HepG2 (cell line): ENCODE data around the gene DLG5. TPM values are rescaled to one million over a fixed set of nuclear protein-coding genes. Genes with fewer than 3 reads are reported as not detected.

Experiments
- ATF7-NPFF ChIP-seq: sonication (generic); formaldehyde crosslinking; IDR thresholded peaks from 2 replicates; pipeline ENCODE4 v1.8.1; 2023; ENCODE audit warnings: mild to moderate bottlenecking, low read depth, missing genetic modification reagents, moderate library complexity
- CREM ChIP-seq, 2 experiments: sonication (generic) in 1 of 2; formaldehyde crosslinking in 1 of 2; IDR thresholded peaks; 2 replicates each; pipeline versions ENCODE4 v1.4.0 to v1.6.1; 2016 to 2020; ENCODE audit warnings: antibody characterized with exemption in 1 of 2, mild to moderate bottlenecking in 1 of 2, missing genetic modification reagents in 1 of 2
- EP300 ChIP-seq, 3 experiments: sonication (generic) in 1 of 3; formaldehyde crosslinking in 1 of 3; IDR thresholded peaks; 2 replicates each; pipeline versions ENCODE4 v1.5.1 to v1.6.1; 2011 to 2020; ENCODE audit warnings: low read depth in 2 of 3, low read length in 2 of 3, borderline replicate concordance in 1 of 3, improper control_type of control experiment in 1 of 3, mild to moderate bottlenecking in 1 of 3, missing genetic modification reagents in 1 of 3, moderate library complexity in 1 of 3
- FIP1L1 ChIP-seq: fragments of 200-400 bp; formaldehyde crosslinking; IDR thresholded peaks from 2 replicates; pipeline ENCODE4 v1.6.1; 2018; ENCODE audit warnings: low read depth, mild to moderate bottlenecking, low read length, moderate library complexity, borderline replicate concordance; ENCODE audit not compliant: insufficient read depth
- HDAC6 ChIP-seq: fragments of 200-600 bp; sonication (generic); IDR thresholded peaks from 2 replicates; pipeline ENCODE4 v1.7.0; 2017; ENCODE audit warnings: mild to moderate bottlenecking, antibody characterized with exemption, low read length, low read depth
- KDM6A ChIP-seq: IDR thresholded peaks from 2 replicates; pipeline ENCODE4 v1.6.1; 2016; ENCODE audit warnings: low read depth
- KLF9 ChIP-seq: IDR thresholded peaks from 2 replicates; pipeline ENCODE4 v1.6.1; 2016; ENCODE audit warnings: low read depth
- NFRKB ChIP-seq: fragments of 450-650 bp; IDR thresholded peaks from 2 replicates; pipeline ENCODE4 v1.6.1; 2017
- SMAD3 ChIP-seq: sonication (generic); formaldehyde crosslinking; IDR thresholded peaks from 2 replicates; pipeline ENCODE4 v1.4.0; 2020; ENCODE audit warnings: missing genetic modification reagents
- STAG1 ChIP-seq: sonication (generic); formaldehyde crosslinking; IDR thresholded peaks from 2 replicates; pipeline ENCODE4 v1.4.0; 2020; ENCODE audit warnings: missing genetic modification reagents
- TCF7L2 ChIP-seq: IDR thresholded peaks from 2 replicates; pipeline ENCODE4 v1.6.1; 2011; ENCODE audit warnings: mild to moderate bottlenecking, low read depth, low read length, moderate library complexity
- ZBTB42 ChIP-seq: sonication (generic); formaldehyde crosslinking; IDR thresholded peaks from 2 replicates; pipeline ENCODE4 v1.5.0; 2020; ENCODE audit warnings: mild to moderate bottlenecking, missing genetic modification reagents
- ZFP41 ChIP-seq: sonication (generic); formaldehyde crosslinking; IDR thresholded peaks from 2 replicates; pipeline ENCODE4 v1.4.0; 2020; ENCODE audit warnings: mild to moderate bottlenecking, missing genetic modification reagents, borderline replicate concordance
- ZNF136 ChIP-seq: sonication (generic); formaldehyde crosslinking; IDR thresholded peaks from 2 replicates; pipeline ENCODE4 v1.8.1; 2022; ENCODE audit warnings: low read depth, mild to moderate bottlenecking, moderate library complexity, missing genetic modification reagents
- ZNF138 ChIP-seq: sonication (generic); formaldehyde crosslinking; IDR thresholded peaks from 2 replicates; pipeline ENCODE4 v1.5.0; 2020; ENCODE audit warnings: mild to moderate bottlenecking, low read depth, missing genetic modification reagents
- ZNF160 ChIP-seq: sonication (generic); formaldehyde crosslinking; IDR thresholded peaks from 2 replicates; pipeline ENCODE4 v1.8.0; 2022; ENCODE audit warnings: mild to moderate bottlenecking, inconsistent platforms, missing genetic modification reagents
- ZNF253 ChIP-seq: sonication (generic); formaldehyde crosslinking; IDR thresholded peaks from 2 replicates; pipeline ENCODE4 v1.8.0; 2022; ENCODE audit warnings: mild to moderate bottlenecking, missing genetic modification reagents, borderline replicate concordance
- ZNF607 ChIP-seq: sonication (generic); formaldehyde crosslinking; IDR thresholded peaks from 2 replicates; pipeline ENCODE4 v1.5.1; 2020; ENCODE audit warnings: missing genetic modification reagents, mild to moderate bottlenecking, borderline replicate concordance
- ZNF746 ChIP-seq: sonication (generic); formaldehyde crosslinking; IDR thresholded peaks from 2 replicates; pipeline ENCODE4 v1.8.0; 2022; ENCODE audit warnings: mild to moderate bottlenecking, missing genetic modification reagents
- polyA plus RNA-seq, 8 experiments: library from polyadenylated mRNA; depleted of rRNA in 3 of 8; stranded (reverse) in 7 of 8; unstranded in 1 of 8; fragments of >200 nt; fragmentation: Illumina TruSeq in 4 of 8; extraction: Trizol in 4 of 8; gene quantifications; 2 replicates each; pipeline versions ENCODE4 v1.2.1 to v1.2.3, GENCODE V29; 2011 to 2016; ENCODE audit warnings: low read depth in 4 of 8, missing spikeins in 1 of 8, mixed read lengths in 1 of 8; ENCODE audit not compliant: insufficient read depth in 1 of 8
- total RNA-seq, 5 experiments: library from RNA; depleted of rRNA; stranded (reverse); fragments of >200 nt; fragmentation: Illumina TruSeq; extraction: Trizol; gene quantifications; 2 replicates each; pipeline ENCODE4 v1.2.3, GENCODE V29; 2016; ENCODE audit warnings: low read depth in 1 of 5
- TF ChIP-seq, protein P1 (sequence below): sonication (generic); formaldehyde crosslinking; IDR thresholded peaks from 2 replicates; pipeline ENCODE4 v1.4.0; 2020; ENCODE audit warnings: missing genetic modification reagents
- TF ChIP-seq, protein P2 (sequence below): sonication (generic); formaldehyde crosslinking; IDR thresholded peaks from 2 replicates; pipeline ENCODE4 v1.4.0; 2020; ENCODE audit warnings: mild to moderate bottlenecking, missing genetic modification reagents
- TF ChIP-seq, protein P3 (sequence below): sonication (generic); formaldehyde crosslinking; conservative IDR thresholded peaks from 2 replicates; pipeline ENCODE4 v1.8.0; 2022; ENCODE audit warnings: mild to moderate bottlenecking, moderate library complexity, missing genetic modification reagents
- TF ChIP-seq, protein P4 (sequence below): sonication (generic); formaldehyde crosslinking; IDR thresholded peaks from 2 replicates; pipeline ENCODE4 v1.4.0; 2020; ENCODE audit warnings: missing genetic modification reagents

DLG5 gene
- total and polyA plus RNA-seq, 2 of the 13 experiments (the other 11 are each of a cell fraction or from before 2014, with no cell fraction given) = 15.5 to 18.2 TPM

DNA sequence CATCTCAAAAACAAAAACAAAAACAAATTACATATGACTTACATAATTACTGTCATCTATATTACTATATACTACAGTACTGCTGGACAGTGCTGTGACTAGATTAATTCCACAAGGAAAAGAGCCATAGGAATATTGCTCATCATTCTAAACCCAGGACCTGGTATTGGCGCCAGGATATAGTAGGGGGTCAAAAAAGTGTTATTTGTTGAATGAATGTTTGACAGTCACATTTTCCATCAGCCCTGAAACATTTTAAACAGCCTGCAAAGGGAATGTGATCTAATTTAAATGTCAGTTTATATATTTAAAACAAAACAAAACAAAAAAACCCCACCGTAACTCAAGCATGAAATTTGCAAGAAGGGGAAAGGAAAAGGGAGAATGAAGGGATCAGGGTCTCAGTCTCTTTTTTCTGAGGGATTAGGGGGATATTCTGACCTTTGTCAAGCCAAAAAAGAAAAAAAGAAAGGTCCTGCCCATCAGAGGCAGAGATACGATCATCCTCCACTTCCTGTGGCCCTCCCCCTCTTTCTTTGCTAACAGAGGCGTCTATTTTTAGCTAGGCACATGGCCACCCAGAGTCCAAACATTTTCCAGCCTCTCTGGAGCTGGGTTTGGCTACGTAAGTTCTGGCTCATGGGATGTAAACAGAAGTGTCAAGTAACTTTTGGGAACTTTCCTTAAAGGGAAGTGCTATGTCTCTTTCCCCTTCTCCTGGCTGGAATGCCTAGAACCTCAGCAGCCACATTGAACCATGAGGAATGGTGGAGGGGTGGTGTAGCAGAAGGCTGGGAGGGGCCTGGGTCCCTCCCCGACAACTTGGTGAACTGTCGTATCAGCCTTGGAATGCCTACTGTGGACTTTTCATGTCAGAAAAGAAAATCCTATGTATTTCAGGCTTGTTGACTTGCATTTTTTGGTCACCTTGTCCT is 44.6 kb upstream of the DLG5 start (continued):
- TF ChIP-seq ZNF746 (CRISPR knock-in tag) (peak; percentile 34; the same call in 1 of the 2 replicates), ZNF160 (no peak), ZNF138 (no peak), TCF7L2 (no peak), HDAC6 (no peak), ATF7-NPFF (CRISPR knock-in tag) (peak; percentile 62; the same call in 1 of the 2 replicates), CREM (IDR thresholded peaks at IDR 0.05) (peak; percentile 77), CREM (CRISPR knock-in tag; IDR thresholded peaks at IDR 0.05) (no peak), ZNF253 (no peak), SMAD3 (CRISPR knock-in tag) (no peak), FIP1L1 (no peak), NFRKB (no peak), ZFP41 (CRISPR knock-in tag) (no peak), ZNF136 (CRISPR knock-in tag) (no peak; the same call in 1 of the 2 replicates), KDM6A (CRISPR knock-in tag) (peak; percentile 53), ZNF607 (CRISPR knock-in tag) (peak; percentile 68; the same call in 1 of the 2 replicates), ZBTB42 (CRISPR knock-in tag) (no peak), KLF9 (CRISPR knock-in tag) (no peak), STAG1 (CRISPR knock-in tag) (peak; percentile 7; the same call in 1 of the 2 replicates), EP300 (IDR thresholded peaks at IDR 0.05; ENCODE audit: low read depth in 2 of 2, low read length in 2 of 2) (peak in 1 of 2 experiments; percentile 84; a peak in 2 of 4 replicates), EP300 (CRISPR knock-in tag; IDR thresholded peaks at IDR 0.05; ENCODE audit: borderline replicate concordance) (no peak)
- TF ChIP-seq, protein P1, sequence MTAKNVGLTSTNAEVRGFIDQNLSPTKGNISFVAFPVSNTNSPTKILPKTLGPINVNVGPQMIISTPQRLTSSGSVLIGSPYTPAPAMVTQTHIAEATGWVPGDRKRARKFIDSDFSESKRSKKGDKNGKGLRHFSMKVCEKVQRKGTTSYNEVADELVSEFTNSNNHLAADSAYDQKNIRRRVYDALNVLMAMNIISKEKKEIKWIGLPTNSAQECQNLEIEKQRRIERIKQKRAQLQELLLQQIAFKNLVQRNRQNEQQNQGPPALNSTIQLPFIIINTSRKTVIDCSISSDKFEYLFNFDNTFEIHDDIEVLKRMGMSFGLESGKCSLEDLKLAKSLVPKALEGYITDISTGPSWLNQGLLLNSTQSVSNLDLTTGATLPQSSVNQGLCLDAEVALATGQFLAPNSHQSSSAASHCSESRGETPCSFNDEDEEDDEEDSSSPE (CRISPR knock-in tag) = 0 out of 2 replicates have a peak, but pooled peaks have one; percentile 26
- TF ChIP-seq, protein P2, sequence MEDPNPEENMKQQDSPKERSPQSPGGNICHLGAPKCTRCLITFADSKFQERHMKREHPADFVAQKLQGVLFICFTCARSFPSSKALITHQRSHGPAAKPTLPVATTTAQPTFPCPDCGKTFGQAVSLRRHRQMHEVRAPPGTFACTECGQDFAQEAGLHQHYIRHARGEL (CRISPR knock-in tag) = 0 out of 2 replicates have a peak, but pooled peaks have one; percentile 26
- TF ChIP-seq, protein P3, sequence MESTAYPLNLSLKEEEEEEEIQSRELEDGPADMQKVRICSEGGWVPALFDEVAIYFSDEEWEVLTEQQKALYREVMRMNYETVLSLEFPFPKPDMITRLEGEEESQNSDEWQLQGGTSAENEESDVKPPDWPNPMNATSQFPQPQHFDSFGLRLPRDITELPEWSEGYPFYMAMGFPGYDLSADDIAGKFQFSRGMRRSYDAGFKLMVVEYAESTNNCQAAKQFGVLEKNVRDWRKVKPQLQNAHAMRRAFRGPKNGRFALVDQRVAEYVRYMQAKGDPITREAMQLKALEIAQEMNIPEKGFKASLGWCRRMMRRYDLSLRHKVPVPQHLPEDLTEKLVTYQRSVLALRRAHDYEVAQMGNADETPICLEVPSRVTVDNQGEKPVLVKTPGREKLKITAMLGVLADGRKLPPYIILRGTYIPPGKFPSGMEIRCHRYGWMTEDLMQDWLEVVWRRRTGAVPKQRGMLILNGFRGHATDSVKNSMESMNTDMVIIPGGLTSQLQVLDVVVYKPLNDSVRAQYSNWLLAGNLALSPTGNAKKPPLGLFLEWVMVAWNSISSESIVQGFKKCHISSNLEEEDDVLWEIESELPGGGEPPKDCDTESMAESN (CRISPR knock-in tag) = peak; percentile 58; the same call in 1 of the 2 replicates
- TF ChIP-seq, protein P4, sequence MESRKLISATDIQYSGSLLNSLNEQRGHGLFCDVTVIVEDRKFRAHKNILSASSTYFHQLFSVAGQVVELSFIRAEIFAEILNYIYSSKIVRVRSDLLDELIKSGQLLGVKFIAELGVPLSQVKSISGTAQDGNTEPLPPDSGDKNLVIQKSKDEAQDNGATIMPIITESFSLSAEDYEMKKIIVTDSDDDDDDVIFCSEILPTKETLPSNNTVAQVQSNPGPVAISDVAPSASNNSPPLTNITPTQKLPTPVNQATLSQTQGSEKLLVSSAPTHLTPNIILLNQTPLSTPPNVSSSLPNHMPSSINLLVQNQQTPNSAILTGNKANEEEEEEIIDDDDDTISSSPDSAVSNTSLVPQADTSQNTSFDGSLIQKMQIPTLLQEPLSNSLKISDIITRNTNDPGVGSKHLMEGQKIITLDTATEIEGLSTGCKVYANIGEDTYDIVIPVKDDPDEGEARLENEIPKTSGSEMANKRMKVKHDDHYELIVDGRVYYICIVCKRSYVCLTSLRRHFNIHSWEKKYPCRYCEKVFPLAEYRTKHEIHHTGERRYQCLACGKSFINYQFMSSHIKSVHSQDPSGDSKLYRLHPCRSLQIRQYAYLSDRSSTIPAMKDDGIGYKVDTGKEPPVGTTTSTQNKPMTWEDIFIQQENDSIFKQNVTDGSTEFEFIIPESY (CRISPR knock-in tag) = no peak
